CD8-positive, alpha-beta memory T cell (primary cell): ENCODE results near the gene RERE. TPM values are rescaled to one million over a fixed set of nuclear protein-coding genes. Genes with fewer than 3 reads are reported as not detected.
A peak's percentile ranks its signal among the peaks of the same experiment; 100 is the strongest.

Experiments
- CTCF ChIA-PET: fragments of 350-600 bp; sonication (Branson Sonifier 250); formaldehyde crosslinking; loops from one replicate; lab custom pipeline; 2021; ENCODE audit warnings: antibody characterized with exemption; lab: Charles Lee
- POLR2A ChIA-PET: fragments of 350-600 bp; sonication (Branson Sonifier 250); formaldehyde crosslinking; loops from one replicate; lab custom pipeline; 2021; ENCODE audit warnings: antibody characterized with exemption; lab: Charles Lee
- DNase-seq, 5 donors: peaks; one replicate each; pipeline versions ENCODE4 v3.0.0 to v3.0.0-alpha.2; 2020 to 2022; ENCODE audit warnings: mixed read lengths in 1 of 5
- H3K27ac ChIP-seq: one replicate; pipeline ENCODE4 v1.7.0; 2013; ENCODE audit warnings: low read depth, mild to moderate bottlenecking, low read length, moderate library complexity
- H3K27me3 ChIP-seq: 2 replicates; pipeline ENCODE4 v1.7.0; 2013; ENCODE audit warnings: low read length, mild to moderate bottlenecking; ENCODE audit not compliant: insufficient read depth, poor library complexity, severe bottlenecking
- H3K36me3 ChIP-seq: 2 replicates; pipeline ENCODE4 v1.7.0; 2013; ENCODE audit warnings: mild to moderate bottlenecking, low read length, moderate library complexity; ENCODE audit not compliant: insufficient read depth
- H3K4me1 ChIP-seq: 2 replicates; pipeline ENCODE4 v1.7.0; 2013; ENCODE audit warnings: mild to moderate bottlenecking, low read length, moderate library complexity; ENCODE audit not compliant: insufficient read depth
- H3K4me3 ChIP-seq: 2 replicates; pipeline ENCODE4 v1.7.0; 2013; ENCODE audit warnings: mild to moderate bottlenecking, low read length
- H3K9me3 ChIP-seq: 2 replicates; pipeline ENCODE4 v1.7.0; 2013; ENCODE audit warnings: mild to moderate bottlenecking, low read length
- H3K27ac Mint-ChIP-seq, 8 donors: one replicate each; pipeline ENCODE4 v1.8.0; 2020 to 2021; ENCODE audit warnings: mixed read lengths in 8 of 8, mild to moderate bottlenecking in 6 of 8, inconsistent platforms in 3 of 8, moderate library complexity in 3 of 8
- H3K27me3 Mint-ChIP-seq, 2 donors: one replicate each; pipeline ENCODE4 v1.8.0; 2020 to 2021; ENCODE audit warnings: mixed read lengths in 2 of 2, mild to moderate bottlenecking in 1 of 2, moderate library complexity in 1 of 2
- H3K36me3 Mint-ChIP-seq, 3 donors: one replicate each; pipeline ENCODE4 v1.8.0; 2020 to 2021; ENCODE audit warnings: mixed read lengths in 3 of 3, inconsistent platforms in 1 of 3, mild to moderate bottlenecking in 1 of 3
- H3K4me1 Mint-ChIP-seq, 3 donors: one replicate each; pipeline ENCODE4 v1.8.0; 2020 to 2021; ENCODE audit warnings: mixed read lengths in 3 of 3, inconsistent platforms in 1 of 3, mild to moderate bottlenecking in 1 of 3
- H3K4me3 Mint-ChIP-seq, 7 donors: one replicate each; pipeline ENCODE4 v1.8.0; 2020 to 2021; ENCODE audit warnings: mixed read lengths in 7 of 7, mild to moderate bottlenecking in 6 of 7, moderate library complexity in 4 of 7, inconsistent platforms in 2 of 7
- H3K9me3 Mint-ChIP-seq, 5 donors: one replicate each; pipeline ENCODE4 v1.8.0; 2020 to 2022; ENCODE audit warnings: mixed read lengths in 5 of 5, mild to moderate bottlenecking in 3 of 5, moderate library complexity in 2 of 5, inconsistent platforms in 1 of 5
- polyA plus RNA-seq: library from polyadenylated mRNA; unstranded; fragments of 300-500 nt; fragmentation: Illumina TruSeq; gene quantifications from one replicate; pipeline ENCODE4 v1.2.3, GENCODE V29; 2021
- total RNA-seq, 2 experiments: library from RNA; stranded (reverse); gene quantifications; one replicate each; pipeline ENCODE4 v1.2.3, GENCODE V29; 2021

Gene RERE
- total and polyA plus RNA-seq, 3 experiments from 2014 or later, result 10.9 to 39.2 (median 37.9) TPM

GRCh38 chr1:8374356-8374755, 443.1 kb downstream of the RERE start:
- peaks cover 0 to 56% (median 3%) of the 10 kb centered on the region in 3 donors for H3K36me3 Mint-ChIP-seq
- POLR2A ChIA-PET, result no interaction called here
- peaks cover 60 to 87% (median 85%) of the 10 kb centered on the region in 3 donors for H3K4me1 Mint-ChIP-seq
- no peak overlapping the region for H3K4me3 Mint-ChIP-seq
- CTCF ChIA-PET, result interaction anchor here (0.9 kb wide), 1 partner anchor 10 kb away, joined by 3 read pairs; no protein-coding TSS in a partner anchor
- Histone ChIP-seq H3K27ac (no peak overlapping the region), H3K4me3 (no peak overlapping the region), H3K9me3 (no peaks in the 10 kb centered on the region), H3K27me3 (no peaks in the 10 kb centered on the region), H3K36me3 (no peaks in the 10 kb centered on the region), H3K4me1 (peaks cover 50% of the 10 kb centered on the region)
- peak overlapping the region in 3 of 8 donors; percentile 70 to 89 (median 74) for H3K27ac Mint-ChIP-seq
- no peaks in the 10 kb centered on the region for H3K27me3 Mint-ChIP-seq
- no peaks in the 10 kb centered on the region for H3K9me3 Mint-ChIP-seq
- no peak for DNase-seq

- H3K36me3 ChIP-seq, result no peaks in the 10 kb centered on the region
- peaks cover 43% of the 10 kb centered on the region for H3K4me1 ChIP-seq
- Mint-ChIP-seq H3K9me3 (no peaks in the 10 kb centered on the region), H3K27ac (peak overlapping the region in 3 of 8 donors; percentile 57 to 89 (median 66)), H3K4me1 (peaks cover 63 to 87% (median 83%) of the 10 kb centered on the region in 3 donors), H3K36me3 (peaks cover 0 to 51% (median 3%) of the 10 kb centered on the region in 3 donors), H3K4me3 (no peak overlapping the region), H3K27me3 (no peaks in the 10 kb centered on the region)
- no peaks in the 10 kb centered on the region for H3K9me3 ChIP-seq
- no peaks in the 10 kb centered on the region for H3K27me3 ChIP-seq
- POLR2A ChIA-PET, result no interaction called here
- DNase-seq, result no peak
- no peak overlapping the region for H3K27ac ChIP-seq
- CTCF ChIA-PET, result interaction anchor here (0.9 kb wide), 1 partner anchor 9 kb away, joined by 3 read pairs; no protein-coding TSS in a partner anchor
- no peak overlapping the region for H3K4me3 ChIP-seq
Observed at GRCh38 chr1:8373581-8374241, 443.7 kb downstream of the RERE start.

- H3K36me3 ChIP-seq, result no peaks in the 10 kb centered on the region
- POLR2A ChIA-PET, result no interaction called here
- peaks cover 57 to 81% (median 77%) of the 10 kb centered on the region in 3 donors for H3K4me1 Mint-ChIP-seq
Observed at GRCh38 chr1:8373125-8373524, 444.3 kb downstream of the RERE start.

GRCh38 chr1:8371372-8371991, 446.0 kb downstream of the RERE start:
- H3K4me1 ChIP-seq, result peaks cover 28% of the 10 kb centered on the region
- H3K27me3 ChIP-seq, result no peaks in the 10 kb centered on the region
- ChIA-PET CTCF (interaction anchor here (1.0 kb wide), 1 partner anchor 17 kb away, joined by 3 read pairs; no protein-coding TSS in a partner anchor), POLR2A (no interaction called here)
- H3K9me3 Mint-ChIP-seq, result no peaks in the 10 kb centered on the region
- H3K27me3 Mint-ChIP-seq, result no peaks in the 10 kb centered on the region
- H3K9me3 ChIP-seq, result no peaks in the 10 kb centered on the region
- H3K36me3 Mint-ChIP-seq, result peaks cover 0 to 52% (median 5%) of the 10 kb centered on the region in 3 donors
- no peak overlapping the region for H3K27ac ChIP-seq
- H3K4me1 Mint-ChIP-seq, result peaks cover 60 to 80% (median 77%) of the 10 kb centered on the region in 3 donors
- no peak overlapping the region for H3K4me3 ChIP-seq
- DNase-seq, result no peak
- no peaks in the 10 kb centered on the region for H3K36me3 ChIP-seq
- H3K4me3 Mint-ChIP-seq, result no peak overlapping the region
- peak overlapping the region in 3 of 8 donors; percentile 18 to 69 (median 58) for H3K27ac Mint-ChIP-seq

More at GRCh38 chr1:8373125-8373524, 444.3 kb downstream of the RERE start:
- H3K9me3 Mint-ChIP-seq, result no peaks in the 10 kb centered on the region
- Histone ChIP-seq H3K27me3 (no peaks in the 10 kb centered on the region), H3K4me1 (peaks cover 37% of the 10 kb centered on the region), H3K27ac (no peak overlapping the region), H3K9me3 (no peaks in the 10 kb centered on the region), H3K4me3 (no peak overlapping the region)
- peak overlapping the region in 3 of 8 donors; percentile 28 to 57 (median 37) for H3K27ac Mint-ChIP-seq
- CTCF ChIA-PET, result no interaction called here
- peaks cover 0 to 51% (median 3%) of the 10 kb centered on the region in 3 donors for H3K36me3 Mint-ChIP-seq
- DNase-seq, result no peak
- no peaks in the 10 kb centered on the region for H3K27me3 Mint-ChIP-seq
- H3K4me3 Mint-ChIP-seq, result no peak overlapping the region

GRCh38 chr1:8370905-8371315, 446.5 kb downstream of the RERE start:
- Histone ChIP-seq H3K9me3 (no peaks in the 10 kb centered on the region), H3K27ac (no peak overlapping the region), H3K4me1 (peaks cover 22% of the 10 kb centered on the region), H3K36me3 (peaks cover 4% of the 10 kb centered on the region), H3K4me3 (no peak overlapping the region), H3K27me3 (no peaks in the 10 kb centered on the region)
- H3K9me3 Mint-ChIP-seq, result no peaks in the 10 kb centered on the region
- ChIA-PET POLR2A (no interaction called here), CTCF (interaction anchor here (1.0 kb wide), 1 partner anchor 18 kb away, joined by 3 read pairs; no protein-coding TSS in a partner anchor)
- peak overlapping the region in 2 of 8 donors; percentile 18 to 60 for H3K27ac Mint-ChIP-seq
- peaks cover 0 to 56% (median 5%) of the 10 kb centered on the region in 3 donors for H3K36me3 Mint-ChIP-seq
- H3K27me3 Mint-ChIP-seq, result no peaks in the 10 kb centered on the region
- H3K4me3 Mint-ChIP-seq, result no peak overlapping the region
- no peak for DNase-seq
- peaks cover 56 to 74% (median 71%) of the 10 kb centered on the region in 3 donors for H3K4me1 Mint-ChIP-seq

- ChIA-PET POLR2A (no interaction called here), CTCF (no interaction called here)
- Mint-ChIP-seq H3K27me3 (no peaks in the 10 kb centered on the region), H3K36me3 (peaks cover 0 to 63% (median 6%) of the 10 kb centered on the region in 3 donors), H3K27ac (peak overlapping the region in 1 of 8 donors; percentile 78), H3K4me3 (no peak overlapping the region), H3K9me3 (no peaks in the 10 kb centered on the region), H3K4me1 (peaks cover 56 to 72% (median 68%) of the 10 kb centered on the region in 3 donors)
- peaks cover 21% of the 10 kb centered on the region for H3K4me1 ChIP-seq
- H3K4me3 ChIP-seq, result no peak overlapping the region
- no peaks in the 10 kb centered on the region for H3K27me3 ChIP-seq
- peaks cover 10% of the 10 kb centered on the region for H3K36me3 ChIP-seq
- H3K9me3 ChIP-seq, result no peaks in the 10 kb centered on the region
- no peak for DNase-seq
- H3K27ac ChIP-seq, result no peak overlapping the region
Observed at GRCh38 chr1:8370046-8370881, 447.2 kb downstream of the RERE start.

GRCh38 chr1:8368956-8369639, 448.3 kb downstream of the RERE start:
- ChIA-PET POLR2A (no interaction called here), CTCF (interaction anchor here (1.3 kb wide), 1 partner anchor 20 kb away, joined by 3 read pairs; no protein-coding TSS in a partner anchor)
- H3K9me3 Mint-ChIP-seq, result no peaks in the 10 kb centered on the region
- no peaks in the 10 kb centered on the region for H3K27me3 Mint-ChIP-seq
- Histone ChIP-seq H3K9me3 (no peaks in the 10 kb centered on the region), H3K27me3 (no peaks in the 10 kb centered on the region), H3K4me3 (no peak overlapping the region), H3K4me1 (peaks cover 14% of the 10 kb centered on the region), H3K36me3 (peaks cover 14% of the 10 kb centered on the region), H3K27ac (no peak overlapping the region)
- H3K27ac Mint-ChIP-seq, result peak overlapping the region in 2 of 8 donors; percentile 7 to 50
- DNase-seq, result no peak
- H3K4me1 Mint-ChIP-seq, result peaks cover 46 to 61% (median 57%) of the 10 kb centered on the region in 3 donors
- peaks cover 0 to 69% (median 10%) of the 10 kb centered on the region in 3 donors for H3K36me3 Mint-ChIP-seq
- H3K4me3 Mint-ChIP-seq, result no peak overlapping the region
